NCI-H2196 treated with DMSO at 0.1 percent for 48 hours (cell line): ENCODE measurements around the gene ZDHHC22.

Source experiments
- DNase-seq: peaks from one replicate; lab custom pipeline; 2025; ENCODE audit not compliant: unreplicated experiment; lab: John Stamatoyannopoulos, UW

The ZDHHC22 gene

GRCh38 chr14:77085538-77085937 lies 56.1 kb downstream of the ZDHHC22 start:
- no peak for DNase-seq

DNA sequence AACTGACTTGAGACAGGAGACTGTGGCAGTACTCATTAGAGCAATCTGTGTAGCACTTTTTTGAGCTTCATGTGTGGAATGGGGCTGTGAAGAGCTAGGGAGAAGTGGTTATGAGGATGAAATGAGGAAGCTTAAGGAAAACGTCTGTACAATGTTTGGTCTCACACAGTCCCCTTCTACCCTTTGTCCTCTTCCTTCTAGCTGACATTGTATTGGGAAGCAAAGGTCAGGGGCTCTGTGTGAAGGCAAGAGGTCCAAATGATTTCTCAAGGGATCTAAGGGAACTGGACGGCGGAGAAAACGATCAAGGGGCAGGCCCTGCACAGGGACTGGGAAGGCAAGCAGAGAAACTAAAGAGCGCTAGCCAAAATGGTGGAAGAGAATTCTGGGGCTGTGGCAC lies 56.6 kb downstream of the ZDHHC22 start:
- no peak for DNase-seq

DNA sequence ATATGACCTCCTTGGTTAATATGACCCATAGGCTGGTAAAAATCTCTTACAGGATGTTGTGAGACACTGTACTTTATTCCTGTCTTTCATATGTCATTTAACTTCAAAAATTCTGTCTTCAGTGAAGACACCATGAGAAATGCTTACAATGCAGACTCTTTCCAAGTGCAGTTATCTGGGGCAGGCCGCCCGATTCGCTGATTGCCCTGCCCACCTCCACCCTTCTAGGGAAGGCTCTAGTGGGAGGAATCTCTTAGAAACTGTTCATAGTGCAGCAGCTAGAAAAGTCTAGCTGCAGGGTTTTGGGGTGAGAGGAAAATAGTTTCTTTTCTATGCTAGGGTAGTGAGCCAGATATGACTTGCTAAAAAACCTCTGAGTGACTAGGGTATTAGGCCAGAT lies 58.5 kb downstream of the ZDHHC22 start:
- DNase-seq = no peak

- DNase-seq = no peak
These were observed 59.2 kb downstream of the ZDHHC22 start for GRCh38 chr14:77082356-77082755.
